NB4 (cell line): ENCODE measurements around the gene PTEN.
"Not testable (repeated sequence)": the region's sequence is repeated elsewhere in the genome, so short reads cannot be mapped to it uniquely, and the experiment has no call there.

Source experiments
- DNase-seq: peaks from one replicate; pipeline ENCODE4 v3.0.0; 2010; ENCODE audit warnings: low read depth
- H3K4me3 ChIP-seq: one replicate; pipeline ENCODE4 v1.5.1; 2011; ENCODE audit warnings: mild to moderate bottlenecking, low read depth, low read length, moderate library complexity
- MYC ChIP-seq: IDR thresholded peaks from 2 replicates; pipeline ENCODE4 v1.6.1; 2011; ENCODE audit warnings: low read depth, low read length
- POLR2A ChIP-seq: IDR thresholded peaks from 2 replicates; pipeline ENCODE4 v1.6.1; 2011; ENCODE audit warnings: mild to moderate bottlenecking; ENCODE audit not compliant: insufficient read length; ENCODE audit errors: extremely low read depth
- TF ChIP-seq, protein P1 (sequence below): IDR thresholded peaks from 2 replicates; pipeline ENCODE4 v1.6.1; 2011; ENCODE audit warnings: low read depth, low read length
- TF ChIP-seq, protein P2 (sequence below): IDR thresholded peaks from one replicate; pipeline ENCODE4 v1.5.1; 2012; ENCODE audit warnings: low read depth, low read length

The PTEN gene

DNA sequence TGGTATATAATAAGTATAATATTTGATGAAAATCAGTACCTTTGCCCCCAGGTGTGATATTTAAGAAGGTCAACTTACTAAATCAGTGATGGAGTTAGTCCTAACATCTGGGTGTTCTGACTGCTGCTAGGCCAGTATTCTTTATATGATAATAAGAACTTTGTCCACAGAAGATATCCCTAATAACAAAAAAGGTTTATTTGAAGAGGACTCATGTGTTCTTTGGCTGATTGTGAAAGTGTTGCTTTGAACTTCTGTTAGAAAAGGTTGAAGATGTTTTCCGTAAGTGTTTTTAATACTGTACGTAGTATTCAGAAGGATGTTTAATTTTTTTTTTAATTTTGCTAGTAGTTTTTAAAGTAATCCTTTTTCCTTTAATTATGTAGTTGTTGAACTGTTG, 10.2 kb downstream of the PTEN start:
- TF ChIP-seq, protein P1, sequence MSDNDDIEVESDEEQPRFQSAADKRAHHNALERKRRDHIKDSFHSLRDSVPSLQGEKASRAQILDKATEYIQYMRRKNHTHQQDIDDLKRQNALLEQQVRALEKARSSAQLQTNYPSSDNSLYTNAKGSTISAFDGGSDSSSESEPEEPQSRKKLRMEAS: no peak
- TF ChIP-seq POLR2A (no peak), MYC (no peak)
- TF ChIP-seq, protein P2, sequence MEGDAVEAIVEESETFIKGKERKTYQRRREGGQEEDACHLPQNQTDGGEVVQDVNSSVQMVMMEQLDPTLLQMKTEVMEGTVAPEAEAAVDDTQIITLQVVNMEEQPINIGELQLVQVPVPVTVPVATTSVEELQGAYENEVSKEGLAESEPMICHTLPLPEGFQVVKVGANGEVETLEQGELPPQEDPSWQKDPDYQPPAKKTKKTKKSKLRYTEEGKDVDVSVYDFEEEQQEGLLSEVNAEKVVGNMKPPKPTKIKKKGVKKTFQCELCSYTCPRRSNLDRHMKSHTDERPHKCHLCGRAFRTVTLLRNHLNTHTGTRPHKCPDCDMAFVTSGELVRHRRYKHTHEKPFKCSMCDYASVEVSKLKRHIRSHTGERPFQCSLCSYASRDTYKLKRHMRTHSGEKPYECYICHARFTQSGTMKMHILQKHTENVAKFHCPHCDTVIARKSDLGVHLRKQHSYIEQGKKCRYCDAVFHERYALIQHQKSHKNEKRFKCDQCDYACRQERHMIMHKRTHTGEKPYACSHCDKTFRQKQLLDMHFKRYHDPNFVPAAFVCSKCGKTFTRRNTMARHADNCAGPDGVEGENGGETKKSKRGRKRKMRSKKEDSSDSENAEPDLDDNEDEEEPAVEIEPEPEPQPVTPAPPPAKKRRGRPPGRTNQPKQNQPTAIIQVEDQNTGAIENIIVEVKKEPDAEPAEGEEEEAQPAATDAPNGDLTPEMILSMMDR: no peak
- H3K4me3 ChIP-seq: no peak overlapping the region
- DNase-seq: no peak

DNA sequence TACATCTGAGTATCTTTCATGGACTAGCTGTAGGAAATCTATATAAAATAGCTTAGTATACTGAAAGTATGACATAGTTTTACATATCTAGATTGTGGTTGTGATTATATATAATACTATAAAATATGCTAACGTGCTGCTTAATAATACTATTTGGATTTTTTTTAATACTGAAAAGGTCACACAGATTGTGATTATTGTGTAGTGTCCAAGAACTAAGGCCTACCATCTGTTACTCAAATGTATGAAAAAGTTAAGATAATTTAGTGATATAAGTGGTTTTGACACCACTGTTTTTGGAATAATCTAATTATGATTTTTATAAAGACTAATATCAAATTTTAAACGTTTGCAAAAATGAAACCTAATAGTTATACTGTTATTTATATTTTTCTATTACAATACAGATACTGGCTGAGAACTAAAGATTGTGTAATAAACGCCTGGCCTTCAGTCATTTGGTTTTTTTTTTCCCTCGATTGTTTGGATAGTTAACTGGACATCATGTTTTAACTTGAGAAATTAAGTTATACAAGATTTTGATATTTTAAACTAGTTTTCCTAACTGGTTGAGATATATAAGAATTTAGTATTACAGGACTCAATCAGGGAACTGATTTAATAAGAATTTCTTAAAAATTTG, 12.6 kb downstream of the PTEN start:
- DNase-seq: no peak
- TF ChIP-seq, protein P2: no peak
- TF ChIP-seq, protein P1: no peak
- TF ChIP-seq MYC (no peak), POLR2A (no peak)
- no peak overlapping the region for H3K4me3 ChIP-seq

DNA sequence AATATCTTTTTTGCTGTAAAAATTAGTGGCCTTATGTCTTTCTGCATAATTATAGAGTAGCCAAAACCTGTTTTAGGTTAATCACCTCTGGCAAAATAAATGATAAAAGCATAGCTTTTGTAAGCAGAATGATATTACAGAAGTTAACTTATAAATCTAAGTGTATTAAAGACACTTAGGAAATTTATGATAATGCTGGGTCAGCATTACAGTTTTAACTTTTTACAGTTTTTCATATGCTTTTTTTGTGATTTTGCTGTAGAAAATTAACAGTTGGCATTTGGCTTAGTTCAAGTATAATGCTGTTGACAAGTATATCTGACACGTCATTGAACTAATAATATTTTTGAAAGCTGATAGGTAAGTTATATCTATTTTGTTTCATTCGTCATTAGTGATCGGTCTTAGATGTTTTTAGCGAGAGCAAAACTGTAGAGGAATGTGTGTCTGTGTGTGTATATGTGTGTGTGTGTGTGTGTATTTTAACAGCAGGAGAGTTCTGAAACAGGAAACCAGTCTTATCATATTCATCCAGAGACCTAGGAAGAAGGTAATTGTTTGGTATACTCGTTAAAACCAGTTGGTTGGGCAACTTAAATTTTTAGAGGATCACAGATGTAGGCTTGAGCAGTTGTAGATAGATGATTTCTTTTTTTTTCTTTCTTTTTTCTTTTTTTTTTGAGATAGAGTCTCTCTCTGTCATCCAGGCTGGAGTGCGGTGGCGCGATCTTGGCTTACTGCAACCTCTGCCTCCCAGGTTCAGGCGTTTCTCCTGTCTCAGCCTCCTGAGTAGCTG, 15.4 kb downstream of the PTEN start:
- TF ChIP-seq POLR2A (no peak), MYC (no peak)
- TF ChIP-seq, protein P2: no peak
- TF ChIP-seq, protein P1: no peak
- peak; percentile 45 for DNase-seq
- no peak overlapping the region for H3K4me3 ChIP-seq

DNA sequence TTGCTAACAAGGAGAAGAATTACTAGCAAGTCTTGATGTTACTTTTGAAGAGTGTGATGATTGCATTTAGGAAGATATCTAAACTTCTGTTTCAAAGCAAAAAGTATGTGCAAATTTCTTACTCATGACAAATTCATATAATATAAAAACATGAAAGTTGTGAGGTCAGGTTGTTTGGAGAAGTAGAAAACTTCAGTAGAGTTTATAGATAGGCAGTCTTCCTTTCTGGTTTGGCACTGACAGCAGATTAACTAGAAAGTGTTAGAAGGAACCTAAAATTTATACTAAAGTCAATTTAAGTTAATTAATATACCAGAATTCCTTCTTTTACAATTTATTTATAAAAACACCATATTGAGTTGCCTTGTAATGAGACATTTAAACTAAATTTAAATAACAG, 16.9 kb downstream of the PTEN start:
- no peak overlapping the region for H3K4me3 ChIP-seq
- TF ChIP-seq, protein P2: no peak
- no peak for TF ChIP-seq MYC
- TF ChIP-seq, protein P1: no peak
- no peak for TF ChIP-seq POLR2A
- DNase-seq: no peak

DNA sequence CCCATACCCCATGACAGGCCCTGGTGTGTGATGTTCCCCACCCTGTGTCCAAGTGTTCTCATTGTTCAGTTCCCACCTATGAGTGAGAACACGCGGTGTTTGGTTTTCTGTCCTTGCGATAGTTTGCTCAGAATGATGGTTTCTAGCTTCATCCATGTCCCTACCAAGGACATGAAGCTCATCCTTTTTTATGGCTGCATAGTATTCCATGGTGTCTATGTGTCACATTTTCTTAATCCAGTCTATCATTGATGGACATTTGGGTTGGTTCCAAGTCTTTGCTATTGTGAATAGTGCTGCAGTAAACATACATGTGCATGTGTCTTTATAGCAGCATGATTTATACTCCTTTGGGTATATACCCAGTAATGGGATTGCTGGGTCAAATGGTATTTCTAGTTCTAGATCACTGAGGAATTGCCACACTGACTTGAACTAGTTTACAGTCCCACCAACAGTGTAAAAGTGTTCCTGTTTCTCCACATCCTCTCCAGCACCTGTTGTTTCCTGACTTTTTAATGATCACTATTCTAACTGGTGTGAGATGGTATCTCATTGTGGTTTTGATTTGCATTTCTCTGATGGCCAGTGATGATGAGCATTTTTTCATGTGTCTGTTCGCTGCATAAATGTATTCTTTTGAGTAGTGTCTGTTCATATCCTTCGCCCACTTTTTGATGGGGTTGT, 18.1 kb downstream of the PTEN start:
- H3K4me3 ChIP-seq, DNase-seq: not testable (repeated sequence)

DNA sequence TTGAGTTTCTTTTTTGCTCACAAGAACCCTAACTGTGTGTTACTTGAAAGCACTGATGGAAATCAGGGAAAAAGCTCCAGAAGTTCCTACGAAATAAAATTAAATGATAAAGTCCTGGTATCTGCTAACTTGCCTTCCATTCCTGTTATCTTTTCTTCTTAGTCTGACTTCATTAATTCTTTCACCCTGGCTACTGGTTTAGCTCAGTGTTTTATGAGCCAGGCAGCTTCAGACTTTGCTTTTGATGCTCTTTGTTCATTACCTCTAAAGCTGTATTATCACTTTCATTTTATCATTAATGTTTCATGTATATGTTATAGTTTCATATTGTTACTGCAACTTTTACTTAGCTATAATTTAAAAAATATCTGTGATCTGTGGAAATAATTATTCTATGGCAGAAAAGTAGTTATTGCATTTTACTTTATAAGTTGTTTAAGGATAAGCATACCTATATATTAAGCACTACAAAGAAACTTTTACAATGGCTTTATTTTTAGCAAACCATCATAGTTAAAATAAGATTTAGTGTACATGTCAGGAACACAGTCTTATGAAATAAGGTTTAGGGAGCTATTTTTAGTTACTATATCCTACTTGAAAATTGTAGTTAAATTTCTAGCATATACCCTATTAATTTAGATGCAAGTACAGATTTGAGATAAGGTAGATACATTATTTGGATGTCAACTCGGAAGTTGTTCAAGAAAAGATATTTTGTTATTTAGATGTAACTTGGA, 19.3 kb downstream of the PTEN start:
- no peak overlapping the region for H3K4me3 ChIP-seq
- DNase-seq: no peak
- no peak for TF ChIP-seq POLR2A
- TF ChIP-seq, protein P2: no peak
- TF ChIP-seq, protein P1: no peak
- TF ChIP-seq MYC: no peak
